ENCODE results near the gene YWHAB.

Gene YWHAB

DNA sequence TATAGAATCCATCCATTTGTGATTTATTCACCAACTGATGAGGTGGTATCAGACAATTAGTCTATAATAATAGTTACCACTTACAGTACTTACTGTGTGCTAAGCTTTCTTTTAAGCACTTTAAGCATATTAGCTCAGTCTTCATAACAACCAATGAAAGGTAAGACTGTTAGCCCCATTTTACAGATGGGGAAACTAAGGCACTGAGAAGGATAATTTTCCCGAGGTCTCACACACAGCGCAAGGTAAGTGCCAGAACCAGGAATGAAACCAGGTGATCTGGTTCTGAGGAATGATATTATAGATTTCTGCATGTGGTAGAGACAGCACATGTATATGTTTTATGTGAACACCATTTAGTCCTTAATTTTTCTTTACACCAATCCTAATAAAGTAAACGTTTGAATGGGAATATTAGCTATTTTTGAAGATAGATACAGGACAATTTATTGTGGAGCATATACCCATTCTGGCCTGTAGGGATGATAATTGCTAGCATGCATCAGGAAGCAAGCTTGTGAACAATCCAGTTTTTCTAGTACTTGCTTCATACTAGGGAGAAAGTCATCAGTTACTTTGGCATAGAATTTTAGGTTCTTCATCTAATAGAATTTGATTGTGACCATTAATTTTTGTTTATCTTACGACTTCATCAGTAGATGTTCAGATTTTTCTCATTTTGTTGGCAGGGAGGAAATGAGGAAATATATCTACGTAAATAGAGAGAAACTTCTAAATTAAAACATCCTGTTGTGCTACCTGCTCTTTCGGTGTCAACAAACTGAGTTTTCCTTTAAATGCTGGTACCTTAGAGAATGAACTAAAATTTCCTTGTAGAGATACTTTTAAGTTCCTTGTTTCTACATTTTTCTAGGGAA, 3.0 kb downstream of the YWHAB start:
- H3K27me3 ChIP-seq (ENCODE audit: low read length), result no peaks in the 10 kb centered on the region
- peak overlapping the region; percentile 21 for H3K9ac ChIP-seq (ENCODE audit: low read length)
- peak overlapping the region; percentile 17; the same call in 1 of the 2 replicates for H3K27ac ChIP-seq (ENCODE audit: low read depth, low read length)
- H3K9me3 ChIP-seq (ENCODE audit: insufficient read depth, low read length), result no peaks in the 10 kb centered on the region
- TF ChIP-seq, protein P1, sequence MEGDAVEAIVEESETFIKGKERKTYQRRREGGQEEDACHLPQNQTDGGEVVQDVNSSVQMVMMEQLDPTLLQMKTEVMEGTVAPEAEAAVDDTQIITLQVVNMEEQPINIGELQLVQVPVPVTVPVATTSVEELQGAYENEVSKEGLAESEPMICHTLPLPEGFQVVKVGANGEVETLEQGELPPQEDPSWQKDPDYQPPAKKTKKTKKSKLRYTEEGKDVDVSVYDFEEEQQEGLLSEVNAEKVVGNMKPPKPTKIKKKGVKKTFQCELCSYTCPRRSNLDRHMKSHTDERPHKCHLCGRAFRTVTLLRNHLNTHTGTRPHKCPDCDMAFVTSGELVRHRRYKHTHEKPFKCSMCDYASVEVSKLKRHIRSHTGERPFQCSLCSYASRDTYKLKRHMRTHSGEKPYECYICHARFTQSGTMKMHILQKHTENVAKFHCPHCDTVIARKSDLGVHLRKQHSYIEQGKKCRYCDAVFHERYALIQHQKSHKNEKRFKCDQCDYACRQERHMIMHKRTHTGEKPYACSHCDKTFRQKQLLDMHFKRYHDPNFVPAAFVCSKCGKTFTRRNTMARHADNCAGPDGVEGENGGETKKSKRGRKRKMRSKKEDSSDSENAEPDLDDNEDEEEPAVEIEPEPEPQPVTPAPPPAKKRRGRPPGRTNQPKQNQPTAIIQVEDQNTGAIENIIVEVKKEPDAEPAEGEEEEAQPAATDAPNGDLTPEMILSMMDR (IDR thresholded peaks at IDR 0.05; ENCODE audit: insufficient read depth, low read length, poor library complexity, severe bottlenecking), result no peak
- no peak for TF ChIP-seq EZH2phosphoT487 (conservative IDR thresholded peaks at IDR 0.05; ENCODE audit: low read length)
- H3K9me2 ChIP-seq (replicated peaks; ENCODE audit: insufficient read depth, low read length), result no peaks in the 10 kb centered on the region
- H3K36me3 ChIP-seq (ENCODE audit: low read length), result peaks cover 20% of the 10 kb centered on the region
- H3F3A ChIP-seq (ENCODE audit: insufficient read depth), result peaks cover 7% of the 10 kb centered on the region; the same call in 1 of the 2 replicates
- peaks cover 79% of the 10 kb centered on the region for H3K79me2 ChIP-seq (ENCODE audit: insufficient read depth, low read length)
- no peak overlapping the region for H2AFZ ChIP-seq (ENCODE audit: low read depth, low read length, severe bottlenecking)
- peaks cover 66% of the 10 kb centered on the region for H4K20me1 ChIP-seq (ENCODE audit: low read depth, low read length)
- H3K4me2 ChIP-seq (ENCODE audit: low read depth, low read length, poor library complexity, severe bottlenecking), result peak overlapping the region; percentile 94
- peak overlapping the region; percentile 99 for H3K4me3 ChIP-seq (ENCODE audit: insufficient read depth, low read length, poor library complexity, severe bottlenecking)

DNA sequence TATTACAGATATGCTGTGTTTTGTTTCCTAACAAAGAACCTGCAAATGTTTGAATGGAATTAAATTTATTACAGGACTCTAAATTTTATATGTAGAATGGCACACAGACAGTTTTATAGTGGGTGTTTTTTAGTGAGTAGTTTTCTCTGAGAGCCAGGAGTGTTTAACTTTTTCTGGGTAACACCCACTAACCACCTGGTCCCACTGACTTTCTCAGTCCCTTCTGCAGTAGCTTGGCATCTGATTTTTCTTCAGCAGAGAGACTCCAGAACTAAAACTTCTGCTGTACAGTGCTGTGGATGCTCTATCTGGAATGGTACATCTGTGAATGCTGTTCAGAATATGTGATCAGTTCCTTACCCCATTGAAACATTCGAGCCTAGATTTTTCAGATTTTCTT, 6.3 kb downstream of the YWHAB start:
- H4K20me1 ChIP-seq (ENCODE audit: low read depth, low read length), result peaks cover 81% of the 10 kb centered on the region
- no peaks in the 10 kb centered on the region for H3K9me2 ChIP-seq (replicated peaks; ENCODE audit: insufficient read depth, low read length)
- TF ChIP-seq, protein P1 (IDR thresholded peaks at IDR 0.05; ENCODE audit: insufficient read depth, low read length, poor library complexity, severe bottlenecking), result no peak
- no peak for TF ChIP-seq EZH2phosphoT487 (conservative IDR thresholded peaks at IDR 0.05; ENCODE audit: low read length)
- H3K9me3 ChIP-seq (ENCODE audit: insufficient read depth, low read length), result no peaks in the 10 kb centered on the region
- peaks cover 25% of the 10 kb centered on the region for H3K36me3 ChIP-seq (ENCODE audit: low read length)
- no peak overlapping the region for H3K9ac ChIP-seq (ENCODE audit: low read length)
- H3K79me2 ChIP-seq (ENCODE audit: insufficient read depth, low read length), result peaks cover 100% of the 10 kb centered on the region
- H3K4me3 ChIP-seq (ENCODE audit: insufficient read depth, low read length, poor library complexity, severe bottlenecking), result no peak overlapping the region
- H3K27ac ChIP-seq (ENCODE audit: low read depth, low read length), result no peak overlapping the region
- no peaks in the 10 kb centered on the region for H3K27me3 ChIP-seq (ENCODE audit: low read length)
- no peak overlapping the region for H2AFZ ChIP-seq (ENCODE audit: low read depth, low read length, severe bottlenecking)
- H3K4me2 ChIP-seq (ENCODE audit: low read depth, low read length, poor library complexity, severe bottlenecking), result no peak overlapping the region
- peaks cover 7% of the 10 kb centered on the region; the same call in 1 of the 2 replicates for H3F3A ChIP-seq (ENCODE audit: insufficient read depth)

DNA sequence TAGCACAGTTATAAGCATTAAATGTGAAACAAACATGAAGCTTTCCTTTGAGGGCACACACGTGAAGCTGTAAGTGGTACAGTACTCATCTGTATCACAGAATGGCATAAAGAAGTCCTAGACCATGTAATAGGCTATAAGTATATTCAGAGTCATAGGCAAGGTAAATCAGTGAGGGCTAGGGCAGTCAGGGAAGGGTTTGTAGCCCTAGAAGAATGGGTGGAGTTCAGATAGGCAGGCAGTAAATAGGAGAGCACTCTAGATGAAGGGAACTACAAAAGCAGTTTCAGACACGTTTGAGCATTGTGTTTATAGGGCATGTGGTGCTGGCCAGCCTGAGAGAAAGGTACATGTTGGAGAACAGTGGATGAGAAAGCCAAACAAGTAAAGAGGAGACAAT, 9.5 kb downstream of the YWHAB start:
- H3K9ac ChIP-seq (ENCODE audit: low read length), result no peak overlapping the region
- no peak overlapping the region for H2AFZ ChIP-seq (ENCODE audit: low read depth, low read length, severe bottlenecking)
- no peaks in the 10 kb centered on the region for H3K27me3 ChIP-seq (ENCODE audit: low read length)
- peaks cover 14% of the 10 kb centered on the region; the same call in 1 of the 2 replicates for H3K36me3 ChIP-seq (ENCODE audit: low read length)
- H3K79me2 ChIP-seq (ENCODE audit: insufficient read depth, low read length), result peaks cover 100% of the 10 kb centered on the region
- no peaks in the 10 kb centered on the region for H3K9me2 ChIP-seq (replicated peaks; ENCODE audit: insufficient read depth, low read length)
- H3K4me2 ChIP-seq (ENCODE audit: low read depth, low read length, poor library complexity, severe bottlenecking), result no peak overlapping the region
- H3K4me3 ChIP-seq (ENCODE audit: insufficient read depth, low read length, poor library complexity, severe bottlenecking), result no peak overlapping the region
- peaks cover 4% of the 10 kb centered on the region; the same call in 1 of the 2 replicates for H3F3A ChIP-seq (ENCODE audit: insufficient read depth)
- TF ChIP-seq, protein P1 (IDR thresholded peaks at IDR 0.05; ENCODE audit: insufficient read depth, low read length, poor library complexity, severe bottlenecking), result no peak
- no peak for TF ChIP-seq EZH2phosphoT487 (conservative IDR thresholded peaks at IDR 0.05; ENCODE audit: low read length)
- no peak overlapping the region for H3K27ac ChIP-seq (ENCODE audit: low read depth, low read length)
- peaks cover 72% of the 10 kb centered on the region for H4K20me1 ChIP-seq (ENCODE audit: low read depth, low read length)
- H3K9me3 ChIP-seq (ENCODE audit: insufficient read depth, low read length), result no peaks in the 10 kb centered on the region

All from SU-DHL-6 (cell line).